Measurements from ENCODE around the gene HPDL.
"Not testable (repeated sequence)": the region's sequence is repeated elsewhere in the genome, so short reads cannot be mapped to it uniquely, and the experiment has no call there.

The HPDL gene

DNA sequence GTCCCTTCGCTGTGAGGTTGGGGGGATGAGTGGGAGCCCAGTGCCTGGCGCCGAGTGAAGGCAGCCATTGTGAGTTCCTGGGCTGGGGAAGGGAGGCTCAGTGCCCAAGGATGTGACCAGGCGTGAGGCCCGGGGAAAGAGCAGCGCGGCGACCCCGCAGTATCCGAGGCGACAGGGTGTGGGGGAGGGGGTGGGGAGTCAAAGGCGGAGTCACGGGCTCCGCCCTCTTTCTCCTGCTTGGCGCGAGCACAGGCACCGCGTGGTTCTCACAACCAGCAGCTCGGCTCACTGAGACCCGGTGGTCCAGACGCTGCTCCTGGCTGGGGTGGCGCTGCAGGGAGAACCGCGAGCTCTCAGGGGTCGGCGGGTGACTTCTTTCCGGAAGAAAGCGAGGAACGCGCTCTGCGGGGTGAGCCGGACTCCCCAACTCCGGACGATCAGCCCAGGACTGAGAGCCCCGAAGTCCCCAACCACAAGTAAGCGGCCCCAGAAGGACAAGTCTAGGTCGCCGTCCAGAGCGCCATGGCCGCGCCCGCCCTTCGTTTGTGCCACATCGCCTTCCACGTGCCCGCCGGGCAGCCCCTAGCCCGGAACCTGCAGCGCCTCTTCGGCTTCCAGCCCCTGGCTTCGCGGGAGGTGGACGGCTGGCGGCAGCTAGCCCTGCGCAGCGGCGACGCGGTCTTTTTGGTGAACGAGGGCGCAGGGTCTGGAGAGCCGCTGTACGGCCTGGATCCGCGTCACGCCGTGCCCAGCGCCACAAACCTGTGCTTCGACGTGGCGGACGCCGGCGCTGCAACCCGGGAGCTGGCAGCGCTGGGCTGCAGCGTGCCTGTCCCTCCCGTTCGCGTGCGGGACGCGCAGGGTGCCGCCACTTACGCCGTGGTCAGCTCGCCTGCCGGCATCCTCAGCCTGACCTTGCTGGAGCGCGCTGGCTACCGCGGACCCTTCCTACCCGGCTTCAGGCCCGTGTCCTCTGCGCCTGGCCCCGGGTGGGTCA, at the start of gene HPDL:
TSS of gene HPDL (plus strand) at position 269 of the 997 bp plus-strand sequence. CDS start at position 523, 254 bp downstream.
- DNase-seq = peak; percentile 87

DNA sequence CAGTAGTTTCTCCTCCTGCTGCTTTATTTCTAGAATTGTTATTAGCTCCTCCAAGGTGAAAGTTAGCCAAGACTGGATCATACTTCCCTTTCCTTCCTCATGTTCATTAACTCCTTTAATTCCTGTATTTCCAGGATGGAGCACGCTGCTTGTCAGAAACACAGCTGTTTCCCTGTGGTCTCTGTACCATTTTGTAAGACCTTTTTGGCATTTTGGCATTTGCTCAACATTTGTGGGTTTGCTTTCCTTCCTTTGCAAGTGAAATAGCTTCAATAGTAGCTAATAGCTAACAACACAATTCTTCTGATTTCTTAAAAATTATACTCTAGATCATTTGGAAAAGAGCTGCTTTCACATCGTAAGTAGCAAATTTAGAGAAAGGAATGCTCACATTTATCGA, 44.3 kb upstream of the HPDL start:
- DNase-seq = no peak

GRCh38 chr1:45284858-45285257, 41.8 kb upstream of the HPDL start:
- DNase-seq = not testable (repeated sequence)

DNA sequence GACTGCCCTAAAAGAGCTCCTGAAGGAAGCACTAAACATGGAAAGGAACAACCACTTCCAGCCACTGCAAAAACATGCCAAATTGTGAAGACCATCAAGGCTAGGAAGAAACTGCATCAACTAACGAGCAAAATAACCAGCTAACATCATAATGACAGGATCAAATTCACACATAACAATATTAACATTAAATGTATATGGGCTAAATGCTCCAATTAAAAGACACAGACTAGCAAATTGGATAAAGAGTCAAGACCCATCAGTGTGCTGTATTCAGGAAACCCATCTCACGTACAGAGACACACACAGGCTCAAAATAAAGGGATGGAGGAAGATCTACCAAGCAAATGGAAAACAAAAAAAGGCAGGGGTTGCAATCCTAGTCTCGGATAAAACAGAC, 40.2 kb upstream of the HPDL start:
- not testable (repeated sequence) for DNase-seq

- DNase-seq = not testable (repeated sequence)
Measured at GRCh38 chr1:45291002-45291401, 35.7 kb upstream of the HPDL start.

DNA sequence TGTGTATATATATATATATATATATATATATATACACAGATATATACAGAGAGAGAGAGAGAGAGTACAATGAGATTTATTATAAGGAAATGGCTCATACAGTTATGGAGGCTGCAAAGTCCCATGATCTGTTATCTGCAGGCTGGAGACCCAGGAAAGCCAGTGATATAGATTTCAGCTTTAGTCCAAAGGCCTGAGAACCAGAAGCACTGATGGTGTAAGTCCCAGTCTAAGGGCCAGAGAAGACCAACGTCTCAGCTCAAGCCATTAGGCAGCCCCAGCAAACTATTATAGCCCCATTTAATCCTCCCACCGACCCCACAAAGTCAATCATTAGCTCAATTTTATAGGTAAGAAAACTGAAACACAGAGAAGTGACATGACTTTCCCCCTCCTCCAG, 35.0 kb upstream of the HPDL start:
- no peak for DNase-seq

- DNase-seq = no peak
Measured at GRCh38 chr1:45297666-45298356, 28.9 kb upstream of the HPDL start.

GRCh38 chr1:45299296-45299695, 27.4 kb upstream of the HPDL start:
- no peak for DNase-seq

DNA sequence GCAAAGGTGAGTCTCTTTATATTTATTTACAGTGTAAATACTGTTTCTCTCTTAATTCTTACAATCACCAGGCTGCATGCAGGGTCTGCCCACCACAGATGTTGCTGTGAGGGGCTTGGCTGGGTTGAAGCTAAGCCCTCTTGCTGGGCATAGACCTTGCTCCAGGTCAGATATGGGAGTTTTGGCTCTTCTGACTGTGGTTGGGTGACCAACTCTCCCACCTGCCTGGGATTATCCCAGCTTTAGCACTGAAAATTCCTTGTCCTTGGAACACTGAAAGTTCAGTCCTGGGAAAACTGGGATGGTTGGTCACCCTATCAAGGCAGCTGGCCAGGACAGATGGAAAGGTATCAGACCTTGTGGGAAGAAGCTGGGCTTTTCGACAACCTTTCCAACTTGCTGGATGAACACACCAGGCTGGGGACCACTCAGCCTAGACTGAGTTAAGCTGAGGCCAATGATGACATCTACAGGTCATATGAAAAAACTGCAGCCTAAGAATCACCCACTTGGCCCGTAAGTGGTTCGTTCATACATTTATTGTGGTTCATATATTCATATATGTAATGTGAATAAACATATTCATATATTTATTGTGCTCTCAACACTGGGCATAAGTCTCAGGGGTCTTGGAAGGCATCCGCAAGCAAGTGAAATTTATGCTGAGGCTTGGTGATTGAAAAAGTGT, 26.6 kb upstream of the HPDL start:
- peak; percentile 67 for DNase-seq

GRCh38 chr1:45300669-45300997, 26.1 kb upstream of the HPDL start:
- DNase-seq = no peak

DNA sequence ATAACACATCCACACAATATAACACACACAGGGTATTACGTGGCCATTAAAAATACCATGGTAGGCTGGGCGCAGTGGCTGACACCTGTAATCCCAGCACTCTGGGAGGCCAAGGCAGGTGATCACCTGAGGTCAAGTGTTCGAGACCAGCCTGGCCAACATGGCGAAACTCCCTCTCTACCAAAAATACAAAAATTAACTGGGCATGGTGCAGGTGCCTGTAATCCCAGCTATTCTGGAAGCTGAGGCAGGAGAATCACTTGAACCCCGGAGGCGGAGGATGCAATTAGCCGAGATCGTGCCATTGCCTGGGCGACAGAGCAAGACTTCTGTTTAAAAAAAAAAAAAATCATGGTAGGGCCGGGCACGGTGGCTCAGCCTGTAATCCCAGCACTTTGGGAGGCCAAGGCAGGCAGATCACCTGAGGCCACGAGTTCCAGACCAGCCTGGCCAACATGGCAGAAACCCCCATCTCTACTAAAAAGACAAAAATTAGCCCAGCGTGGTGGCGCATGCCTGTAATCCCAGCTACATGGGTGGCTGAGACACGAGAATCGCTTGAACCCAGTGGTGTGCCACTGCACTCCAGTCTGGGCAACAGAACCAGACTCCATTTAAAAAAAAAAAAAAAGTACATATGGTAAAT, 24.1 kb upstream of the HPDL start:
- no peak for DNase-seq

GRCh38 chr1:45303520-45304310, 23.0 kb upstream of the HPDL start:
- DNase-seq = peak; percentile 99

- no peak for DNase-seq
Measured at GRCh38 chr1:45304311-45305081, 22.2 kb upstream of the HPDL start.

DNA sequence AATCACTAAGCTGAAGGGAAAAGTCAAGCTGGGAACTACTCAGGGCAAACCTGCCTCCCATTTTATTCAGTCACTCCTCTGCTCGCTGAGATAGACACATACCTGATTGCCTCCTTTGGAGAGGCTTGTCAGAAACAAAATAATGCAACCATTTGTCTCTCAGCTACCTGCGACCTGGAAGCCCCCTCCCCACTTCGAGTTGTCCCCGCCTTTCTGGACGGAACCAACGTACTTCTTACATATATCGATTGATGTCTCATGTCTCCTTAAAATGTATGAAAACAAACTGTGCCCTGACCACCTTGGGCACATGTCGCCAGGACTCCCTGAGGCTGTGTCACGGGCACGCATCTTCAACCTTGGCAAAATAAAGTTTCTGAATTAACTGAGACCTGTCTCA, 21.5 kb upstream of the HPDL start:
- DNase-seq = no peak

DNA sequence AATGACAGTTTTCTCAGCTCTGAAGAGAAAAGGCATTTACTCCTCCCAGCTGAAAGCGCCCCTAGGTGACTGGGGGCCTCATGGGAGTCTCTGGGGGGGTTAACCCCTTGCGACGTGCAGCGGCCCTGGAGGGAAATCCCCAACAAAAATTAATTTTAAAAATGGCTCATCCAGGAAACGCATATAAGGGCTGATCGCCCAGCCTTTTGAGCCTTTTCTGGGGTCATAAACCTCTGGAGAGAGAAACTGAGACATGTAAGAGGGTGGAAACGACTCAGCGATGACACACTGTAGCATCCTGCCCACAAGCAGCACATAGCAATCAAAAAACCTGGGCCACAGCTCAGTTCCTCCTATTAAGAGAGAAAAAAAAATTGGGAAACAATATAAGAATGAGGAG, 20.4 kb upstream of the HPDL start:
- DNase-seq = peak; percentile 66

GRCh38 chr1:45306905-45307304, 19.8 kb upstream of the HPDL start:
- DNase-seq = no peak

- no peak for DNase-seq
Measured at GRCh38 chr1:45314266-45314665, 12.4 kb upstream of the HPDL start.

DNA sequence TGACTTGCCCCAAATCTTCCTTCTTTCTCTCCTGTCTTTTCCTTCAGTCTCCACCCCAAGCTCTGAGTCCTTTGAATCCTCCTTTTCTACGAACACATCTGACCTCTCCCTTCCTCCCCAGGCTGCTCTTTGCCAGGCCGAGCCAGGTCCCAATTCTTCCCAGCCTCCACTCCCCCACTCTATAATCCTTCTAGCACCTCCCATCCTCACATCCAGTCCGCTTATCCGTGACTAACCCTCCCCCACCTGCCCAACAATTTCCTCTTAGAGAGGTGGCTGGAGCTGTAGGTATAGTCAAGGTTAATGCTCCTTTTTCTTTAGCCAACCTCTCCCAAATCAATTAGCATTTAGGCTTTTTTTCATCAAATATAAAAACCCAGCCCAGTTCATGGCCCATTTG, 9.5 kb upstream of the HPDL start:
- DNase-seq = no peak

GRCh38 chr1:45319761-45320160, 6.9 kb upstream of the HPDL start:
- DNase-seq = no peak

DNA sequence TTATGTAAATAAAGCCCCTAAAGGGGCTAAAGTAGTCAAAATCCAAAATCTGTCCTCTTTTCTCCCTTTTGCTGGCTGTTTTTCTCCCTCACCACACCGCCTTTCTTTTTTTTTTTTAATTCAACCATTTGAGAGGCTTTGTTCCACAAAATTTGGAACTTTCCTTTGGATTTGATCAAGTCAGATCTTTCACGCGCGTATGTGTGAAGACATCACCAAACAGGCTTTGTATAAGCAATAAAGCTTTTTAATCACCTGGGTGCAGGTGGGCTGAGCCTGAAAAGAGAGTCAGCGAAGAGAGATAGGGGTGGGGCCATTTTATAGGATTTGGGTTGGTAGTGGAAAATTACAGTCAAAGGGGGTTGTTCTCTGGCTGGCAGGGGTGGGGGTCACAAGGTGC, 5.3 kb upstream of the HPDL start:
- DNase-seq = no peak

DNA sequence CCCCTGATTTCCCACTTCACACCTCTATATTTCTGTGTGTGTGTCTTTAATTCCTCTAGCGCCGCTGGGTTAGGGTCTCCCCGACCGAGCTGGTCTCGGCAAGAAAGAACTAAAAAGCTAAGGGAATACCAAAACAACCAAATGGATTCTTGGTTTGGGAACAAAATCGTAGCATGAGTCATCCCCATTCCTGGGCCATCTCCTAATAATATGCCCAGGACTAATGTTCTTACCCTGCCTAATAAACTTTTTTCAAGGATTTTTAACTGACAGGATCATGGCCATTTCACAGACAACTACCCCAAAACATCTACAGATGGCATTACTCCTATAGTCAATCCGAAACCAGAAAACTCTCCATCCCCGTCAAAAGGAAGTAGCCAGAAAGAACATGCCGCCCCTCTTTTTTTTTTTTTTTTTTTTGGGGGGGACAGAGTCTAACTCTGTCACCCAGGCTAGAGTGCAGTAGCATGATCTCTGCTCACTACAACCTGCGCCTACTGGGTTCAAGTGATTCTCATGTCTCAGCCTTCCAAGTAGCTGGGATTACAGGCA, 4.1 kb upstream of the HPDL start:
- DNase-seq = no peak

Data from activated CD4-positive, alpha-beta T cell treated with anti-CD3 and anti-CD28 coated beads, Interleukin-2, Interleukin-6, amounts not matched to agents 100 ng/mL and 50 ng/mL, durations not matched to agents 16 hours and 8 hours (primary cell).